Left hindlimb (tissue), 1 donor: ENCODE results near the gene C5AR2.
"Not testable (repeated sequence)": the region's sequence is repeated elsewhere in the genome, so short reads cannot be mapped to it uniquely, and the experiment has no call there.

Experiments
- DNase-seq: peaks from one replicate; pipeline ENCODE4 v3.0.0-alpha.2; 2018

Gene C5AR2

GRCh38 chr19:47331931-47332547 is at the start of gene C5AR2:
Gene C5AR2 (plus strand): TSS chr19:47332175. CDS start chr19:47340800, 8,625 bp downstream.
- peak; percentile 61 for DNase-seq

GRCh38 chr19:47283405-47284059 is 48.4 kb upstream of the C5AR2 start:
- DNase-seq, result no peak

- DNase-seq, result no peak
These were observed 47.6 kb upstream of the C5AR2 start for GRCh38 chr19:47284324-47284899.

- no peak for DNase-seq
These were observed 35.9 kb upstream of the C5AR2 start for GRCh38 chr19:47296036-47296435.

- not testable (repeated sequence) for DNase-seq
These were observed 31.1 kb upstream of the C5AR2 start for GRCh38 chr19:47300867-47301266.

DNA sequence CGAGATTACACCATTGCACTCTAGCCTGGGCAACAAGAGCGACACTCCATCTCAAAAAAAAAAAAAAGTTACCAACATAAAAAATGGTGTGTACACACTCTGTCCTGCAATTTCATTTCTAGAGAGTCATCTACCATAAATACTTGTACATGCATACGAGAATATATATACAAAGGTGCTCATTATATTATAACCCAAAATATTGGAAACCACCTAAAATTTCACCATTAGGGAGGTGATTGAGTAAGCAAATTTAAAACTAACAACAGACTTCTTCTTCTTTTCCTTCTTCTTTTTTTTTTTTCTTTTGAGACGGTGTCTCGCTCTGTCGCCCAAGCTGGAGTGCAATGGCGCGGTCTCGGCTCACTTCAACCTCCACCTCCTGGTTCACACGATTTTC is 29.7 kb upstream of the C5AR2 start:
- DNase-seq, result no peak

GRCh38 chr19:47303966-47304365 is 28.0 kb upstream of the C5AR2 start:
- no peak for DNase-seq

DNA sequence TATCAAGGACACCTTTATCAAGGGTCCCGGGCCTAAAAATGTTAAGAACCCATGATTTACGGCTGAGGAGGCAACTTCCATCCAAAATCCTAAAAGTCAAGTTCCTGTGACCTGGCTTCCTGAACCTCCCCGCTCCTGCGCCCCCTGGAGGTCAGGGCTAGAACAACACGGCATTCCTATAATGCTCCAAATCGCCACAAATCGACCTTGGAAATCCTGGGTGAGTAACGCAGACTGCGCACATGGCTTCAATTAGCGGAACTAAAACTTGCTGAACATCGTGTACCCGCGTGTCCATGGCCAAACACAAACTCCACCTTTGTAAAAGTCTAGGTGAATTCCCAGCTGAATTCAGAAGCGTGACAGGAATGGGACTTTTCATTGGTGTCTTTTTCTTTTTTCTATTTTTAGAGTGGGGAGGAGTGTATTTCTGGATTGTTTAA is 26.6 kb upstream of the C5AR2 start:
- peak; percentile 52 for DNase-seq

- DNase-seq, result no peak
These were observed 25.7 kb upstream of the C5AR2 start for GRCh38 chr19:47306303-47306702.

GRCh38 chr19:47309038-47309437 is 22.9 kb upstream of the C5AR2 start:
- DNase-seq, result no peak

- DNase-seq, result no peak
These were observed 22.4 kb upstream of the C5AR2 start, which contains the start of gene C5AR1 for GRCh38 chr19:47309608-47310007. Gene C5AR1 (plus strand): TSS chr19:47309861. CDS start chr19:47309896, 35 bp downstream.

- no peak for DNase-seq
These were observed 21.7 kb upstream of the C5AR2 start for GRCh38 chr19:47310323-47310722.

- no peak for DNase-seq
These were observed 21.2 kb upstream of the C5AR2 start for GRCh38 chr19:47310819-47311218.

DNA sequence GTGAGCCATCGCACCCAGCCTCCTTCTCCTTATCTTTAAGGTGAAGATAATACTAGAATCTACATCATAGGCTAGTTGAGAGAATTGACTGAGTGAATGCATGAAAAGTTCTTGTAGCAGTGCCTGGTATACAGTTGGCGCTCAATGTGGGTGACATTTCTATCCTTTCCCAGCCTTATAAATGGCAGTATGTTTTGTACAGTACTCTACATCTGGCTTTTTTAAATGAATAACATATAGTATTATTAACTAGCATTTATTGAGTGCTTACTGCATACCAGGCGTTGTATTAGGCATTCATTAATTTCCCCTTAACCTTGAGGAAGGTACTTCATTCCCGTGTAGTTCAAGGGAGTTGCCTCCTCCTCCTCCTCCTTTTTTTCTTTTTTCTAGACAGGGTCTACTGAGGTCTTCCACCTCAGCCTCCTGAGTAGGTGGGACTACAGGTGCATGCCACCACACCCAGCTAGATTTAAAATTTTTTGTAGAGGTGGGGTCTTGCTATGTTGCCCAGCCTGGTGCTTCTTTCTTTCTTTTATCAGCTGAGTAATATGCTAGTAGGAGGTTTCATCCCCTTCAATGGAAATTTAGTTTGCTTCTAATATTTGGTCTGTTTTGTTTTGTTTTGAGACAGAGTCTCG is 19.5 kb upstream of the C5AR2 start:
- DNase-seq, result no peak

GRCh38 chr19:47313754-47314295 is 18.1 kb upstream of the C5AR2 start:
- DNase-seq, result no peak

DNA sequence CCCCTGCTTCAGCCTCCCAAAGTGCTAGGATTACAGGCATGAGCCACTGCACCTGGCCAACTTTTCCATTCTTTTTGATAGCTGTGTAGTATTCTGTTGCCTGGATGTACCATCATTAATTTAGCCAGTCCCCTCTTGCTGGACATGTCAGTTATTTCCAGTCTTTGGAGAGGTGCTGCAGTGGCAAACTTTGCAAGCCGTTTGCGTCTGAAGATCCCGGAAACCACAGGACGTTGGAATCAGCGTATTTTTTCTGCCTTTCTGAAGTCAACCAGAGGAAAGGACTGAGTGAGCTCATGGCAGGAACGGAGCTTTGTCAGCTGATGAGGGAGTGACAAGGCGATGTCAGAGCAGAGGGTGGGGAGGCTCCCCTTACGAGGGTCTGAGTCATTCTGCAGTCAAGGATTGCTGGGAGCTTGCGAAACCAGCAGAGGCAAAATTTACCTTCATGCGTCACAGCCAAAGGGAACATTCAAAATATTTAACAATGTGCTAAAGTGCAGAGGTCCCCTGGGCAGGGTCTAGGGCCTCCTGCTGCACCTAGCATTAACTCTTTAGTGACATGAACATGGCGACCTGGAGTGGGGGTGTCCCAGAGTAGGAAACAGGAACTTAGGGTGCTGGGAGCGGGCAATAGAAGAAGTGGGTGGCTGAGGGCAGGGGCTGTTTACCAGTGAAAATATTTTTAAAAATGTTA is 16.7 kb upstream of the C5AR2 start:
- DNase-seq, result no peak

GRCh38 chr19:47316513-47316912 is 15.5 kb upstream of the C5AR2 start:
- DNase-seq, result no peak

- DNase-seq, result no peak
These were observed 11.8 kb upstream of the C5AR2 start for GRCh38 chr19:47319923-47320871.

- DNase-seq, result no peak
These were observed 10.3 kb upstream of the C5AR2 start for GRCh38 chr19:47321630-47322029.

GRCh38 chr19:47322058-47322457 is 9.9 kb upstream of the C5AR2 start:
- DNase-seq, result no peak

DNA sequence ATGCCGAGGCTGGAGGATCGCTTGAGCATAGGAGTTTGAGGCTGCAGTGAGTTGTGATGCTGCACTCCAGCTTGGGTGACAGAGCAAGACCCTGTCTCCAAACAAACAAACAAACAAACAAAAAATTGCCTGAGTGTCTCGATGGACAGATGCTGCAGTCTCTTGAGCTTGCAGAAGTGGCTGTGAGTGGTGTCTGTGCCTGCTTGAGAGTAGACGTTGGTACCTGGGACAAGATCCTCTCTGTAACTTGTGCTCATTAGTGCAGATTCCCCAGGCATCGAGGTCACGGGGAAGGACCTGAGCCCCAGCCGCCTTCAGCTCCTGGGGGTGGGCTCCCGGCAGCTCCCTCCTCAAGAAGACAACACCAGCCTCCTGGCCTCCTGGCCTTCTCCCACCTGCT is 8.6 kb upstream of the C5AR2 start:
- no peak for DNase-seq

DNA sequence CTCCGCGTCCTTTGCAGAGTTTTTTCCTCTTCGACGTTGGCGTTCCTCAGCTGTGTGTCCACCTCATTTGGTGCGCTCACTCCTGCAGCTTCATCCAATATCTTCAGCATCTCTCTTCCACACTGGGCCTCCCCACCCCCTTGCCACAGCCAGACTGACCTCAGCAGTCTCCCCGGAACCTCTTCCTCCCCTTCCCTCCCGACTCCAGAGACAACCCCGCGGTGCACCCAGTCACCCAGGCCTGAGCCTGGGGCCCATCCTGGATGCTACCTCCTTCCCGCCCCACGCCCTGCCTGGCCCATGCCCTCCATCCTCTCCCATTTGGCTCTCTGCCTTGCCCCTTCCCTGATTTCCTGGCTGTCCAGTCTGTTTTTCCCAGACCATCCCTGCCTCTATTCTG is 8.1 kb upstream of the C5AR2 start:
- DNase-seq, result no peak
